Activated CD4-positive, alpha-beta T cell treated with anti-CD3 and anti-CD28 coated beads, Interleukin-2, Interleukin-4, amounts not matched to agents 100 ng/mL and 50 ng/mL, durations not matched to agents 16 hours and 8 hours (primary cell): ENCODE measurements around the gene MAP3K13.

ENCODE experiments used
- DNase-seq: peaks from one replicate; pipeline ENCODE4 v3.0.0-alpha.2; 2020; ENCODE audit warnings: low spot score

Gene MAP3K13

DNA sequence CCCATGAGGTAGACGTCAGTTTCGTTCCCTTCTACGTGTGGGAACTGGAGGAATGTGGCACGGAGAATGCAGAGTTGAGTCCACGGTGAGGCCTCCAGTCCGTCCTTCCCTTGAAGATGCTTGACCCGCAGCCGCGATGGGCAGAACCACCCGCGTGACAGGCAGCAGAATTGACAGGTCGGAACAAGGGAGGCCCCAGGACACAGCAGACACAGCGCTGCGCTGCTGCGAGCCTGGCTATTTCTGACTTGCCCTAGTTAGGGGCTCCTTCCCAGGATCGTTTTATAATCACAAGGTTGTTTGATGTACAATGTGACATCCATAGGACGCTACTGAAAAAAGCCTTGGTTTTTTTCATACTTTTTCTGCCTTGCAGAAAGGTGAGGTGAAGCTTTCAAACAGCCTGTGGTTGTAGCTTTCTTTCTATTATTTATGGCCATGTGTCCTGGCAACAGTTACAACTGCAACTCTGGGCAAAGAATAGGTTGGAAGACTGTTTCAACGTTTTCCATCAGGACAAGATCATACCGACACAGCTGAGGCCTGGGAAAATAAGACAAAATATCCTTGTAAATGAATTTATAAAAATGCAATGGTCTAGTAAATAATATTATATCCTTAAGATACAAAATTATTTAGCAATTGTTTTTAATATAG, 145.5 kb downstream of the MAP3K13 start:
- no peak for DNase-seq

DNA sequence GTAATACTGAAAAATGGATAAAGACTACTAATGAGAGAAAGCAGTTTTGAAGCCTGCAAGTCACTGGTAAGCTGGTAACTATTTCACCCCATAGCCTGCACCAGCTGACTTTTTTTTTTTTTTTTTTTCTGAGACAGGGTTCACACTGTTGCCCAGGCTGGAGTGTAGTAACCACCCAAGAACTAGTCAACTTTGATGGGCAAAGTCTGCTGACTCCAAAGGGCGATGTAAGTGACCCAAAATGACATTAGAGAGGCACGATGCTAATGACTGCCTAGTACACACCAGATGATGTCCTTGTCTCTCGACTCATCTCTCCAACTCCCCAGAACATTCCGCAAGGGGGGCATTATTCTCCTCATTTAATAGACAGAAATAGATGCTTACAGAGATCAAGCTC, 148.8 kb downstream of the MAP3K13 start:
- DNase-seq, result no peak

DNA sequence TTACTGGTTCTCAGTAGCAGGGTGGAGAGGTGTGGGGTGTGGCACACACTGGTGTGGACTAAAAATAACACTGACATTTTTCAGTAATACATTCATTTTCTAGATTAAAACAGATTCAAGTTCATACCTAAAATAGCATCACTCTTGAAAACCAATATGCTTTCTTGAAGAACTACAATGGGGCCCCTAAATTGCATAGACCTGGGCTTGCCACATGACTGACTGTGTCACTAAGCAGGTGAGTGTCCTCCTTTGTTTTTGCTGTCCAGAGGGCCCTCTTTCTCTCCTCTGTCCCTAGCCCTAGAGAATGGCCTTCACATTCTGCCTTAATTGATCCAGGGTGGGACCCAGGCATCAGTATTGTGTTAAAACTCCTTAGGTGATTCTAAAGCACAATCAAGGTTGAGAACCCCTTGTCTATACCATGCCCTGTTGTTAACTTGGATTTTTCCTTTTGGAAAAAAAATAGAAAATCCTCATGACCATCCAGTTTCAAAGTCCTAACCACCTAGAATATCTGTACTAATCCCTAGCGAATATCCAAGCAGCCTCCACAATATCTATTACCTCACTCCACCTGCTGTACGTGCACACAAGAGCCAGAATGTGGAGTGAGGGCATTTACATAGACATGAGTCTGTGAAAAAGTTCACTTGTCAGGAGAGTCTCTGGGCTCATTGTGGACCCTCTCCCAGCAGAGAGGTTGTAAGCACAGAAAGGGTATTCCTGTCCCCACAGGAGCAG, 154.6 kb downstream of the MAP3K13 start:
- no peak for DNase-seq

GRCh38 chr3:185519021-185519420, 156.1 kb downstream of the MAP3K13 start:
- no peak for DNase-seq

- DNase-seq, result no peak
These were observed 158.6 kb downstream of the MAP3K13 start for GRCh38 chr3:185521349-185522138.

DNA sequence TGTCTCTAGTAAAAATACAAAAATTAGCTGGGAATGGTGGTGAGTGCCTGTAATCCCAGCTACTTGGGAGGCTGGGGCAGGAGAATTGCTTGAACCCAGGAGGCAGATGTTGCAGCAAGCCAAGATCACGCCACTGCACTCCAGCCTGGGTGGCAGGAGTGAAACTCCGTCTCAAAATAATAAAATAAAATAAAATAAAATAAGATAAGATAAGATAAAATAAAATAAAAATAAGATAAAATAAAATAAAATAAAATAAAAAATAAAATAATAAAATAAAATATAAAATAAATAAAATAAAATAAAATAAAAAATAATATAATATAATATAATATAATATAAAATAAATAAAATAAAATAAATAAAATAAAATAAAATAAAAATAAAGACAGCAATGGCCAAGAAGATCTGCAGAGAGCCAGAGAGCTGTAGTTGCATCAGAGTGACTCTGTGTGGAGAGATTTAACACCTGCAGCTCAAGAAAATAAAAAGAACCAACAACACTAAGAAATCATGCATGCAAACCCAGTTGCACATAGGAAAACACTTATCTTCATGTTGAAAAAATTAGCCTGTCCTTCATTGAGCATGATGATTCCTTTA, 163.5 kb downstream of the MAP3K13 start:
- DNase-seq, result no peak

DNA sequence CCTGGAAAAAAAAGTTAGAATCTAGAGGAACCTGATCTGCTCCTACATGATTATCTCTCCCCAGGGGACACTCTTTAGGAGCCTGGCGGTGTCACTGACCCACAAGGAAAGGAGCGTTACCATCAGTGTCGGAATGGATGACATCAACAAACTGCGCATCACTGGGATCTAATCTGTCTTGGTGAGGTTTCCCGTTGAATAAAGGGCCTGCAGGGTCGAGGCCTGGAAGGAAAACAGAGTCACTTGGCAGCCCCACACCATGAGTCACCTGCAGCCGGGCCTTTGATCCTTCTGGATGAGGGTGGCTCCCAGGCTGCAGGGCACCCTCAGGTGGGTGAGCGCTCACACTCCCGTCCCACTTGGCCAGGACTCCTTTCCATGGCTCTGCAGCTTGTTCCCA, 164.4 kb downstream of the MAP3K13 start:
- DNase-seq, result no peak

- DNase-seq, result no peak
These were observed 165.6 kb downstream of the MAP3K13 start for GRCh38 chr3:185528532-185528931.

- no peak for DNase-seq
These were observed 167.9 kb downstream of the MAP3K13 start for GRCh38 chr3:185530856-185531255.

DNA sequence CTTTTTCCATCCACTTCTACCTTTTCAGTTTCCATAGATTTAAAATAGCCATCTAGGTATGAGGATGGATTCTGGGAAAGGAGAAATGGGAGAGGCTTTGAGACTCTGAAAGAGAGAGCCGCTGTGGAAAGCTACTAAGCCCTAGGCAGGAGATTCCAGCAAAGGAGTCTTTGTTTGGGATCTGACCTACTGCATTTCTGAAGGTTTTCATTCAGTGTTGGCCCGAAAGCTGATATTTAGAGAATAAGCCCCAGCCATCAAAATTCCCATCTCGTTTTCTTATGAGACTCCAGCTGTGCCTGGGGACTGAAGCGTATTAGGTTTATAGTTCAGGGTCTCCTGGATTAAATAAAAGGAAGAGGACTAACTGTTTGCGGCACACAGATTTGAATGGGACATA, 170.0 kb downstream of the MAP3K13 start:
- no peak for DNase-seq

DNA sequence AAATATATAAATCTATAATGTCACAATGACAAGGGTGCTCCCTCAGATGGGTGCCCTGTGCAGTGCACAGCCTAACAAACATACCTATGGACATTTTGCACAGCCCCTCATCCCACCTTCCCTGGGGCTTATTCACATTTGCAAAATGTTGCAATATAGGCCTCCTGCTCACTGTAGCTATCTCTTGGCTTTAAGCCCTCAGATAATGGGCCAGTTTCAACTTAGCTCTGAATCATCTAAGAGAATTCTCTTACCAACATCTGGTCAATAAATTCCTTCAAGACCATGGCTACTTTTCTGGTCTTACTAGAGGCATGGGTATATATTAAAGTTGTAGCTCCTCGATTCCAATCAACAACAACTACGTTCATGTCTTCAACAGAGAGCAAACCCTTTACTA, 171.6 kb downstream of the MAP3K13 start:
- no peak for DNase-seq

DNA sequence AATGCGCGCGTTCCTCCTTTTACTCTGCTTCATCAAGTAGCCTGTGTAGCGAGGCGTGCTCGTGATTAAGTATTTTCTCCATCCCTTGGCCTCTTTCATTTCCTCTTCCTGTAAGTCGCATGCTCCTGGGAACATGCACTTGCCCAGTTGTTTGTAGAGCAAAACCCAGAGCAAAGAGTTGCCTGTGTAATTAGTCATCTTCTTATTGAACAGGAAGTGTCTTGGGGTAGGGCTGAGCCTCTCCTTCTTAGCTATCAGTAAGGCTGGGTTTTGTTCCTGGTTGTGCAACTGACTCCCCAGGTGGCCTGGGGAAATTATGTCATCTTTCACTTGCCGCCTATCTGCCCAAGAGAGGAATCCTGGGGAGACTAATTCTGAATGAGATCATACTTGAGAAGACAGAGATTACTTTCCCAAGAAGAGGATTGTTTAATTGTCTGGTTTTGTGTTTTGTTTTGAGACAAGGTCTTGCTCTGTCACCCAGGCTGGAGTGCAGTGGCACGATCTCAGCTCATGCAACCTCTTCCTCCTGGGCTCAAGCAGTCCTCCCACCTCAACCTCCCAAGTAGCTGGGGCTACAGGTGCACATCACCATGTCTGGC, 174.5 kb downstream of the MAP3K13 start:
- DNase-seq, result peak; percentile 92
